Mesenchymal stem cell (in vitro differentiated cells and primary cell): ENCODE data around the gene METTL15.

Experiments
- DNase-seq: peaks from one replicate; pipeline ENCODE4 v3.0.0-alpha.2; 2013
- H2AFZ ChIP-seq: one replicate; pipeline ENCODE4 v1.6.1; 2013; ENCODE audit warnings: low read depth, mild to moderate bottlenecking, control low read depth, inconsistent platforms, low read length, moderate library complexity
- H2AK5ac ChIP-seq: 2 replicates; pipeline ENCODE4 v1.6.1; 2013; ENCODE audit warnings: low read length, moderate library complexity, mild to moderate bottlenecking, inconsistent platforms; ENCODE audit not compliant: severe bottlenecking
- H2BK120ac ChIP-seq: one replicate; pipeline ENCODE4 v1.6.1; 2013; ENCODE audit warnings: low read depth, mild to moderate bottlenecking, inconsistent platforms, low read length, moderate library complexity
- H2BK12ac ChIP-seq, 2 experiments: one replicate each; pipeline ENCODE4 v1.6.1; 2013; ENCODE audit warnings: inconsistent platforms in 2 of 2, low read length in 2 of 2, mild to moderate bottlenecking in 2 of 2, moderate library complexity in 2 of 2, control low read depth in 1 of 2
- H2BK15ac ChIP-seq: one replicate; pipeline ENCODE4 v1.6.1; 2013; ENCODE audit warnings: mild to moderate bottlenecking, low read depth, inconsistent platforms; ENCODE audit not compliant: poor library complexity, severe bottlenecking
- H2BK5ac ChIP-seq: 2 replicates; pipeline ENCODE4 v1.6.1; 2013; ENCODE audit warnings: low read depth, mild to moderate bottlenecking, low read length, control low read depth, inconsistent platforms; ENCODE audit not compliant: poor library complexity, severe bottlenecking
- H3K14ac ChIP-seq, 2 experiments: one replicate each; pipeline ENCODE4 v1.6.1; 2013; ENCODE audit warnings: inconsistent platforms in 2 of 2, low read length in 2 of 2, control low read depth in 1 of 2, mild to moderate bottlenecking in 1 of 2, moderate library complexity in 1 of 2
- H3K18ac ChIP-seq, 2 experiments: one replicate each; pipeline ENCODE4 v1.6.1; 2013; ENCODE audit warnings: inconsistent platforms in 2 of 2, low read length in 2 of 2, control low read depth in 1 of 2, low read depth in 1 of 2, mild to moderate bottlenecking in 1 of 2
- H3K23ac ChIP-seq, 2 experiments: one replicate each; pipeline ENCODE4 v1.6.1; 2013; ENCODE audit warnings: inconsistent platforms in 2 of 2, low read length in 2 of 2, mild to moderate bottlenecking in 2 of 2, moderate library complexity in 2 of 2, control low read depth in 1 of 2
- H3K27ac ChIP-seq: 2 replicates; pipeline ENCODE4 v1.5.1; 2013; ENCODE audit warnings: mild to moderate bottlenecking, moderate library complexity, low read length, control low read depth, inconsistent platforms; ENCODE audit not compliant: poor library complexity, severe bottlenecking
- H3K27me3 ChIP-seq, 2 experiments: 2 replicates each; pipeline versions ENCODE4 v1.6.1 to v1.7.0; 2013; ENCODE audit warnings: low read length in 2 of 2, mild to moderate bottlenecking in 2 of 2, moderate library complexity in 2 of 2, control low read depth in 1 of 2, inconsistent platforms in 1 of 2; ENCODE audit not compliant: control insufficient read depth in 1 of 2, insufficient read depth in 1 of 2
- H3K36me3 ChIP-seq, 2 experiments: 2 replicates each; pipeline versions ENCODE4 v1.6.1 to v1.7.0; 2013; ENCODE audit warnings: low read length in 2 of 2, control low read depth in 1 of 2, inconsistent platforms in 1 of 2, low read depth in 1 of 2, mild to moderate bottlenecking in 1 of 2; ENCODE audit not compliant: insufficient read depth in 2 of 2, control insufficient read depth in 1 of 2
- H3K4ac ChIP-seq, 2 experiments: one replicate each; pipeline ENCODE4 v1.6.1; 2013; ENCODE audit warnings: inconsistent platforms in 2 of 2, low read length in 2 of 2, mild to moderate bottlenecking in 2 of 2, moderate library complexity in 2 of 2, control low read depth in 1 of 2, low read depth in 1 of 2
- H3K4me1 ChIP-seq: 2 replicates; pipeline ENCODE4 v1.6.1; 2013; ENCODE audit warnings: low read depth, low read length, control low read depth; ENCODE audit not compliant: control insufficient read depth, insufficient read depth
- H3K4me2 ChIP-seq: 2 replicates; pipeline ENCODE4 v1.6.1; 2013; ENCODE audit warnings: low read length, mild to moderate bottlenecking, inconsistent platforms; ENCODE audit not compliant: poor library complexity, severe bottlenecking
- H3K4me3 ChIP-seq, 2 experiments: 2 replicates each; pipeline versions ENCODE4 v1.5.1 to v1.7.0; 2013; ENCODE audit warnings: low read length in 2 of 2, mild to moderate bottlenecking in 2 of 2, control low read depth in 1 of 2, low read depth in 1 of 2; ENCODE audit not compliant: insufficient read depth in 1 of 2
- H3K79me1 ChIP-seq: replicated peaks from 2 replicates; pipeline ENCODE4 v1.6.1; 2013; ENCODE audit warnings: mild to moderate bottlenecking, control low read depth, low read length, inconsistent platforms; ENCODE audit not compliant: poor library complexity, severe bottlenecking
- H3K9ac ChIP-seq: 2 replicates; pipeline ENCODE4 v1.7.0; 2013; ENCODE audit warnings: mild to moderate bottlenecking, low read length, moderate library complexity
- H3K9me3 ChIP-seq: 2 replicates; pipeline ENCODE4 v1.7.0; 2013; ENCODE audit warnings: mild to moderate bottlenecking, low read length; ENCODE audit not compliant: control insufficient read depth
- H4K8ac ChIP-seq: one replicate; pipeline ENCODE4 v1.6.1; 2013; ENCODE audit warnings: inconsistent platforms, mild to moderate bottlenecking, low read length, moderate library complexity
- H4K91ac ChIP-seq: one replicate; pipeline ENCODE4 v1.6.1; 2013; ENCODE audit warnings: mild to moderate bottlenecking, low read length, inconsistent platforms
- WGBS: methylation state at CpG from one replicate; pipeline ENCODE4 v1.1.7; 2013; ENCODE audit warnings: mixed read lengths; 5-methylcytosine and 5-hydroxymethylcytosine counted together

Gene METTL15

GRCh38 chr11:28146123-28146751 lies 38.0 kb downstream of the METTL15 start:
- H3K4me1 ChIP-seq, result peaks cover 2% of the 10 kb centered on the region
- H3K4me3 ChIP-seq, result no peak overlapping the region
- no peak overlapping the region for H2BK12ac ChIP-seq
- no peak overlapping the region for H2BK120ac ChIP-seq
- peaks cover 4% of the 10 kb centered on the region for H3K79me1 ChIP-seq
- no peak overlapping the region for H2AFZ ChIP-seq
- no peak overlapping the region for H4K8ac ChIP-seq
- H3K14ac ChIP-seq, result no peak overlapping the region
- no peaks in the 10 kb centered on the region for H3K36me3 ChIP-seq
- H4K91ac ChIP-seq, result no peak overlapping the region
- no peak overlapping the region for H2BK5ac ChIP-seq
- H3K18ac ChIP-seq, result no peak overlapping the region
- H3K27ac ChIP-seq, result peak overlapping the region; percentile 26
- H2AK5ac ChIP-seq, result no peak overlapping the region
- no peak overlapping the region for H2BK15ac ChIP-seq
- WGBS, result 0% methylated on average over 1 of the region's 2 CpGs
- H3K23ac ChIP-seq, result no peak overlapping the region
- no peaks in the 10 kb centered on the region for H3K27me3 ChIP-seq
- no peaks in the 10 kb centered on the region for H3K9me3 ChIP-seq
- H3K9ac ChIP-seq, result peak overlapping the region; percentile 52
- no peak overlapping the region for H3K4me2 ChIP-seq
- peak; percentile 89 for DNase-seq
- no peak overlapping the region for H3K4ac ChIP-seq

- Histone ChIP-seq H4K8ac (no peak overlapping the region), H3K36me3 (peaks cover 8 to 20% of the 10 kb centered on the region in 2 experiments), H3K4me1 (no peaks in the 10 kb centered on the region), H3K9me3 (no peaks in the 10 kb centered on the region), H3K27ac (no peak overlapping the region), H3K79me1 (peaks cover 14% of the 10 kb centered on the region), H2BK15ac (no peak overlapping the region), H2BK120ac (no peak overlapping the region), H3K27me3 (no peaks in the 10 kb centered on the region), H2AK5ac (no peak overlapping the region), H3K4ac (no peak overlapping the region), H2BK5ac (no peak overlapping the region), H2AFZ (no peak overlapping the region), H3K4me2 (no peak overlapping the region), H3K4me3 (no peak overlapping the region), H3K14ac (no peak overlapping the region), H3K23ac (no peak overlapping the region), H3K9ac (no peak overlapping the region), H4K91ac (no peak overlapping the region), H3K18ac (no peak overlapping the region), H2BK12ac (no peak overlapping the region)
- WGBS, result 92% methylated on average over 2 of the region's 2 CpGs
- no peak for DNase-seq
Measured at GRCh38 chr11:28152743-28153142, 44.6 kb downstream of the METTL15 start.

- Histone ChIP-seq H3K79me1 (peaks cover 22% of the 10 kb centered on the region), H2BK12ac (no peak overlapping the region), H3K27me3 (no peaks in the 10 kb centered on the region), H2AFZ (no peak overlapping the region), H3K4me2 (no peak overlapping the region), H3K4me1 (no peaks in the 10 kb centered on the region), H2BK120ac (no peak overlapping the region), H3K23ac (no peak overlapping the region), H3K9ac (no peak overlapping the region), H3K9me3 (no peaks in the 10 kb centered on the region), H3K18ac (no peak overlapping the region), H3K14ac (no peak overlapping the region), H2BK15ac (no peak overlapping the region), H4K91ac (no peak overlapping the region), H2BK5ac (no peak overlapping the region), H3K4ac (no peak overlapping the region), H3K4me3 (no peak overlapping the region), H3K27ac (no peak overlapping the region), H4K8ac (no peak overlapping the region), H3K36me3 (peaks cover 16 to 28% of the 10 kb centered on the region in 2 experiments), H2AK5ac (no peak overlapping the region)
- no peak for DNase-seq
- 83% methylated on average over 1 of the region's 2 CpGs for WGBS
Measured at GRCh38 chr11:28153586-28153985, 45.4 kb downstream of the METTL15 start.

GRCh38 chr11:28168718-28169117 lies 60.5 kb downstream of the METTL15 start:
- Histone ChIP-seq H2BK5ac (no peak overlapping the region), H3K4me3 (no peak overlapping the region), H3K9ac (no peak overlapping the region), H4K8ac (no peak overlapping the region), H2BK12ac (no peak overlapping the region), H3K9me3 (peaks cover 14% of the 10 kb centered on the region), H3K27me3 (no peaks in the 10 kb centered on the region), H3K4ac (no peak overlapping the region), H4K91ac (no peak overlapping the region), H3K14ac (no peak overlapping the region), H3K36me3 (peaks cover 0 to 7% of the 10 kb centered on the region in 2 experiments), H2BK15ac (no peak overlapping the region), H3K18ac (no peak overlapping the region), H3K79me1 (peaks cover 19% of the 10 kb centered on the region), H3K23ac (no peak overlapping the region), H2BK120ac (no peak overlapping the region), H3K27ac (no peak overlapping the region), H3K4me2 (no peak overlapping the region), H3K4me1 (no peaks in the 10 kb centered on the region), H2AFZ (no peak overlapping the region), H2AK5ac (no peak overlapping the region)
- no peak for DNase-seq
- WGBS, result 87% methylated on average over 2 of the region's 2 CpGs
